KMS-11 (cell line): ENCODE data around the gene PNMA8A.

Experiments
- H2AFZ ChIP-seq: fragments of 200-600 bp; sonication (generic); 2 replicates; pipeline ENCODE4 v1.6.1; 2016; ENCODE audit warnings: antibody characterized with exemption, mixed run types, low read depth
- H3K27ac ChIP-seq: fragments of 200-600 bp; sonication (generic); 2 replicates; pipeline ENCODE4 v1.6.1; 2016; ENCODE audit warnings: mild to moderate bottlenecking, mixed run types
- H3K27me3 ChIP-seq: fragments of 200-600 bp; sonication (generic); 2 replicates; pipeline ENCODE4 v1.6.1; 2017; ENCODE audit warnings: mild to moderate bottlenecking, low read depth, mixed run types, moderate library complexity; ENCODE audit not compliant: insufficient read depth
- H3K36me3 ChIP-seq: fragments of 200-600 bp; sonication (generic); 2 replicates; pipeline ENCODE4 v1.6.1; 2017; ENCODE audit warnings: mild to moderate bottlenecking, mixed run types; ENCODE audit not compliant: insufficient read depth
- H3K4me1 ChIP-seq: fragments of 200-600 bp; sonication (generic); 2 replicates; pipeline ENCODE4 v1.6.1; 2016; ENCODE audit warnings: mild to moderate bottlenecking, low read depth, mixed run types; ENCODE audit not compliant: poor library complexity, severe bottlenecking
- H3K4me2 ChIP-seq: fragments of 200-600 bp; sonication (generic); 2 replicates; pipeline ENCODE4 v1.7.0; 2016; ENCODE audit warnings: mild to moderate bottlenecking, mixed run types
- H3K4me3 ChIP-seq: fragments of 200-600 bp; sonication (generic); IDR thresholded peaks from 2 replicates; pipeline ENCODE4 v1.6.1; 2017; ENCODE audit warnings: low read depth, low read length, mixed read lengths; ENCODE audit not compliant: insufficient read depth
- H3K79me2 ChIP-seq: fragments of 200-600 bp; sonication (generic); 2 replicates; pipeline ENCODE4 v1.6.1; 2016; ENCODE audit warnings: low read depth, mixed run types; ENCODE audit not compliant: insufficient read depth
- H3K9ac ChIP-seq: fragments of 200-600 bp; sonication (generic); 2 replicates; pipeline ENCODE4 v1.6.1; 2016; ENCODE audit warnings: mild to moderate bottlenecking, mixed run types
- H4K20me1 ChIP-seq: fragments of 200-600 bp; sonication (generic); 2 replicates; pipeline ENCODE4 v1.6.1; 2016; ENCODE audit warnings: mild to moderate bottlenecking, mixed run types; ENCODE audit not compliant: insufficient read depth
- TF ChIP-seq, protein P1 (sequence below): fragments of 200-600 bp; sonication (generic); conservative IDR thresholded peaks from 2 replicates; pipeline ENCODE4 v1.6.1; 2017; ENCODE audit warnings: low read depth, mild to moderate bottlenecking, antibody characterized with exemption, low read length, moderate library complexity, mixed read lengths

Gene PNMA8A

DNA sequence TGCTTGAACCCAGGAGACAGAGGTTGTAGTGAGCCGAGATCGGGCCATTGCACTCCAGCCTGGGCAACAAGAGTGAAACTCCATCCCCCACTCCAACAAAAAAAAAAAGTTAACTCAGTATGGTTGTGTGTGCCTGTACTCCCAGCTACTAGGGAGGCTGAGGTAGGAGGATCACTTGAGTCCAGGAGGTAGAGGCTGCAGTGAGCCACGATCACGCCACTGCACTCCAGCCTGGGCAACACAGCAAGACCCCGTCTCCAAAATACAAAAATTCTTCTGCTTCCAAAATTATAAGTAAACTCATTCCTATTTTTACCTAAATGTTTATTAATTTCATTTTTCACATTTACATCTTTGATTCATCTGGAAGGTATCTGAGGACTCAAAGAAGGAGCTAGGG lies 14.4 kb downstream of the PNMA8A start:
- no peak overlapping the region for H2AFZ ChIP-seq
- H3K9ac ChIP-seq = no peak overlapping the region
- peaks cover 49% of the 10 kb centered on the region; the same call in 1 of the 2 replicates for H3K27me3 ChIP-seq
- no peak overlapping the region for H3K27ac ChIP-seq
- no peak overlapping the region for H3K4me3 ChIP-seq
- no peaks in the 10 kb centered on the region for H4K20me1 ChIP-seq
- H3K36me3 ChIP-seq = no peaks in the 10 kb centered on the region
- no peaks in the 10 kb centered on the region for H3K79me2 ChIP-seq
- TF ChIP-seq, protein P1, sequence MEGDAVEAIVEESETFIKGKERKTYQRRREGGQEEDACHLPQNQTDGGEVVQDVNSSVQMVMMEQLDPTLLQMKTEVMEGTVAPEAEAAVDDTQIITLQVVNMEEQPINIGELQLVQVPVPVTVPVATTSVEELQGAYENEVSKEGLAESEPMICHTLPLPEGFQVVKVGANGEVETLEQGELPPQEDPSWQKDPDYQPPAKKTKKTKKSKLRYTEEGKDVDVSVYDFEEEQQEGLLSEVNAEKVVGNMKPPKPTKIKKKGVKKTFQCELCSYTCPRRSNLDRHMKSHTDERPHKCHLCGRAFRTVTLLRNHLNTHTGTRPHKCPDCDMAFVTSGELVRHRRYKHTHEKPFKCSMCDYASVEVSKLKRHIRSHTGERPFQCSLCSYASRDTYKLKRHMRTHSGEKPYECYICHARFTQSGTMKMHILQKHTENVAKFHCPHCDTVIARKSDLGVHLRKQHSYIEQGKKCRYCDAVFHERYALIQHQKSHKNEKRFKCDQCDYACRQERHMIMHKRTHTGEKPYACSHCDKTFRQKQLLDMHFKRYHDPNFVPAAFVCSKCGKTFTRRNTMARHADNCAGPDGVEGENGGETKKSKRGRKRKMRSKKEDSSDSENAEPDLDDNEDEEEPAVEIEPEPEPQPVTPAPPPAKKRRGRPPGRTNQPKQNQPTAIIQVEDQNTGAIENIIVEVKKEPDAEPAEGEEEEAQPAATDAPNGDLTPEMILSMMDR = no peak
- H3K4me2 ChIP-seq = no peak overlapping the region
- no peaks in the 10 kb centered on the region for H3K4me1 ChIP-seq

DNA sequence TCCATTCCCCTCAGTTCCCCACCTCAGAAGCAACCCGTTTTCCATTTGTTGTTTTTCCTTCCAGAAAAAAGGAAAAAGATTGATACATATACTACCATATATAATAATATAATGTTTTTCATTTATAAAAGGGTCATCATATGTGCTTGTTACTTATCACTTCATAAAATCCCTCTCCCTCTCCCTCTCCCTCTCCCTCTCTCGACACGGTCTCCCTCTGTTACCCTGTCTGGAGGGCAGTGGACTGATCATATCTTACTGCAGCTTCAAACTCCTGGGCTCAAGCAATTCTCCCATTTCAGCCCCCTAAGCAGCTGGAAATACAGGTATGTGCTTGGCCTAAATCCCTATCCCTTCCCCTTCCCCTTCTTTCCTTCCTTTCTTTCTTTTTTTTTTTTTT lies 17.1 kb downstream of the PNMA8A start:
- H3K4me1 ChIP-seq = peaks cover 2% of the 10 kb centered on the region
- TF ChIP-seq, protein P1 = no peak
- no peak overlapping the region for H3K9ac ChIP-seq
- H3K79me2 ChIP-seq = no peaks in the 10 kb centered on the region
- H3K4me3 ChIP-seq = no peak overlapping the region
- H3K27ac ChIP-seq = no peak overlapping the region
- peaks cover 42% of the 10 kb centered on the region; the same call in 1 of the 2 replicates for H3K27me3 ChIP-seq
- H4K20me1 ChIP-seq = no peaks in the 10 kb centered on the region
- no peak overlapping the region for H2AFZ ChIP-seq
- H3K36me3 ChIP-seq = no peaks in the 10 kb centered on the region
- no peak overlapping the region for H3K4me2 ChIP-seq

GRCh38 chr19:46453661-46454060 lies 17.7 kb downstream of the PNMA8A start:
- H3K79me2 ChIP-seq = no peaks in the 10 kb centered on the region
- no peak overlapping the region for H3K4me2 ChIP-seq
- H3K9ac ChIP-seq = no peak overlapping the region
- TF ChIP-seq, protein P1 = no peak
- no peak overlapping the region for H2AFZ ChIP-seq
- no peaks in the 10 kb centered on the region for H3K36me3 ChIP-seq
- H3K4me1 ChIP-seq = peaks cover 2% of the 10 kb centered on the region
- H4K20me1 ChIP-seq = no peaks in the 10 kb centered on the region
- no peak overlapping the region for H3K27ac ChIP-seq
- no peak overlapping the region for H3K4me3 ChIP-seq
- H3K27me3 ChIP-seq = peaks cover 42% of the 10 kb centered on the region; the same call in 1 of the 2 replicates

- H3K27me3 ChIP-seq = peaks cover 38% of the 10 kb centered on the region
- H2AFZ ChIP-seq = no peak overlapping the region
- no peak overlapping the region for H3K9ac ChIP-seq
- TF ChIP-seq, protein P1 = no peak
- no peak overlapping the region for H3K4me2 ChIP-seq
- H4K20me1 ChIP-seq = no peaks in the 10 kb centered on the region
- H3K4me1 ChIP-seq = peaks cover 2% of the 10 kb centered on the region
- H3K4me3 ChIP-seq = no peak overlapping the region
- no peaks in the 10 kb centered on the region for H3K36me3 ChIP-seq
- no peaks in the 10 kb centered on the region for H3K79me2 ChIP-seq
- H3K27ac ChIP-seq = no peak overlapping the region
Observed at GRCh38 chr19:46452186-46452585, 19.2 kb downstream of the PNMA8A start.
